Neural cell (in vitro differentiated cells): ENCODE measurements around the gene UBL4A. TPM values are rescaled to one million over a fixed set of nuclear protein-coding genes. Genes with fewer than 3 reads are reported as not detected.

ENCODE experiments used
- H2AFZ ChIP-seq: fragments of 200-600, 300-800 bp; sonication (generic), shearing (Covaris generic); 2 replicates; pipeline ENCODE4 v1.6.0; 2014; ENCODE audit warnings: low read depth, mild to moderate bottlenecking, antibody characterized with exemption, low read length, moderate library complexity
- H3F3A ChIP-seq: fragments of 200-600 bp; shearing (Covaris generic); 2 replicates; pipeline ENCODE4 v1.6.1; 2016; ENCODE audit warnings: mild to moderate bottlenecking, moderate library complexity, mixed read lengths, antibody characterized with exemption, low read length; ENCODE audit not compliant: insufficient read depth, poor library complexity, severe bottlenecking
- H3K27ac ChIP-seq: fragments of 200-600, 300-800 bp; sonication (generic), shearing (Covaris generic); 2 replicates; pipeline ENCODE4 v1.5.1; 2014; ENCODE audit warnings: mild to moderate bottlenecking, low read length, moderate library complexity
- H3K27me3 ChIP-seq: fragments of 300-800, 200-600 bp; sonication (generic), shearing (Covaris generic); 2 replicates; pipeline ENCODE4 v1.6.0; 2014; ENCODE audit warnings: mild to moderate bottlenecking, low read depth, low read length, moderate library complexity; ENCODE audit not compliant: insufficient read depth
- H3K36me3 ChIP-seq: fragments of 300-800, 200-600 bp; sonication (generic), shearing (Covaris generic); 2 replicates; pipeline ENCODE4 v1.5.1; 2014; ENCODE audit warnings: mild to moderate bottlenecking, antibody characterized with exemption, low read length, moderate library complexity; ENCODE audit not compliant: insufficient read depth
- H3K4me2 ChIP-seq: fragments of 300-800, 200-600 bp; sonication (generic), shearing (Covaris generic); 2 replicates; pipeline ENCODE4 v1.6.0; 2014; ENCODE audit warnings: mild to moderate bottlenecking, low read length
- H3K4me3 ChIP-seq: fragments of 300-800, 200-600 bp; sonication (generic), shearing (Covaris generic); 2 replicates; pipeline ENCODE4 v1.5.1; 2014; ENCODE audit warnings: mild to moderate bottlenecking, low read length, moderate library complexity
- H3K79me2 ChIP-seq: fragments of 200-600 bp; shearing (Covaris generic); replicated peaks from 2 replicates; pipeline ENCODE4 v1.6.0; 2014; ENCODE audit warnings: mild to moderate bottlenecking, low read length, moderate library complexity; ENCODE audit not compliant: insufficient read depth
- H3K9ac ChIP-seq: fragments of 300-800, 200-600 bp; sonication (generic), shearing (Covaris generic); 2 replicates; pipeline ENCODE4 v1.6.1; 2016; ENCODE audit warnings: mild to moderate bottlenecking, low read length, mixed read lengths
- H3K9me2 ChIP-seq: fragments of 200-600 bp; shearing (Covaris generic); 2 replicates; pipeline ENCODE4 v1.6.1; 2016; ENCODE audit warnings: mild to moderate bottlenecking, low read length, mixed read lengths; ENCODE audit not compliant: insufficient read depth
- H3K9me3 ChIP-seq: fragments of 200-600, 300-800 bp; sonication (generic), shearing (Covaris generic); 2 replicates; pipeline ENCODE4 v1.6.1; 2016; ENCODE audit warnings: mild to moderate bottlenecking, mixed run types, low read length, moderate library complexity, mixed read lengths
- H4K20me1 ChIP-seq: fragments of 200-600 bp; shearing (Covaris generic); 2 replicates; pipeline ENCODE4 v1.6.1; 2016; ENCODE audit warnings: mild to moderate bottlenecking, mixed run types; ENCODE audit not compliant: insufficient read depth
- EP300 ChIP-seq: fragments of 450-650 bp; conservative IDR thresholded peaks from 2 replicates; pipeline ENCODE4 v1.6.1; 2014; ENCODE audit warnings: antibody characterized with exemption, mild to moderate bottlenecking, moderate library complexity; ENCODE audit not compliant: poor library complexity, severe bottlenecking
- EZH2 ChIP-seq: fragments of 200-600, 300-800 bp; shearing (Covaris generic), sonication (generic); IDR thresholded peaks from 2 replicates; pipeline ENCODE4 v1.6.1; 2014; ENCODE audit warnings: antibody characterized with exemption, low read length, borderline replicate concordance, mild to moderate bottlenecking; ENCODE audit not compliant: insufficient read depth, poor library complexity, severe bottlenecking
- MXI1 ChIP-seq: fragments of 450-650 bp; conservative IDR thresholded peaks from 2 replicates; pipeline ENCODE4 v1.6.1; 2014; ENCODE audit warnings: antibody characterized with exemption, mild to moderate bottlenecking; ENCODE audit not compliant: poor library complexity, severe bottlenecking
- POLR2AphosphoS5 ChIP-seq: IDR thresholded peaks from 2 replicates; pipeline ENCODE4 v1.6.1; 2012
- RAD21 ChIP-seq: fragments of 450-650 bp; conservative IDR thresholded peaks from 2 replicates; pipeline ENCODE4 v1.6.1; 2014; ENCODE audit warnings: antibody characterized with exemption, mild to moderate bottlenecking, moderate library complexity
- SMC3 ChIP-seq: fragments of 450-650 bp; conservative IDR thresholded peaks from 2 replicates; pipeline ENCODE4 v1.6.1; 2014; ENCODE audit warnings: antibody characterized with exemption, mild to moderate bottlenecking, moderate library complexity; ENCODE audit not compliant: poor library complexity
- TAF1 ChIP-seq: IDR thresholded peaks from 2 replicates; pipeline ENCODE4 v1.6.1; 2012; ENCODE audit warnings: low read depth
- polyA minus RNA-seq: library from RNA; depleted of rRNA, polyadenylated mRNA; stranded (reverse); fragments of >200 nt; gene quantifications from 2 replicates; pipeline ENCODE4 v1.2.3, GENCODE V29; 2014
- polyA plus RNA-seq: library from polyadenylated mRNA; depleted of rRNA; stranded (reverse); fragments of >200 nt; gene quantifications from 2 replicates; pipeline ENCODE4 v1.2.3, GENCODE V29; 2014
- TF ChIP-seq, protein P1 (sequence below): IDR thresholded peaks from 2 replicates; pipeline ENCODE4 v1.6.1; 2012; ENCODE audit warnings: borderline replicate concordance
- TF ChIP-seq, protein P2 (sequence below): fragments of 450-650 bp; IDR thresholded peaks from 2 replicates; pipeline ENCODE4 v1.5.1; 2014; ENCODE audit warnings: antibody characterized with exemption, mild to moderate bottlenecking, moderate library complexity; ENCODE audit not compliant: poor library complexity, severe bottlenecking

UBL4A gene
- polyA plus RNA-seq (28.5 and 32.2 TPM in 2 replicates), polyA minus RNA-seq (23.9 and 29.2 TPM in 2 replicates)

DNA sequence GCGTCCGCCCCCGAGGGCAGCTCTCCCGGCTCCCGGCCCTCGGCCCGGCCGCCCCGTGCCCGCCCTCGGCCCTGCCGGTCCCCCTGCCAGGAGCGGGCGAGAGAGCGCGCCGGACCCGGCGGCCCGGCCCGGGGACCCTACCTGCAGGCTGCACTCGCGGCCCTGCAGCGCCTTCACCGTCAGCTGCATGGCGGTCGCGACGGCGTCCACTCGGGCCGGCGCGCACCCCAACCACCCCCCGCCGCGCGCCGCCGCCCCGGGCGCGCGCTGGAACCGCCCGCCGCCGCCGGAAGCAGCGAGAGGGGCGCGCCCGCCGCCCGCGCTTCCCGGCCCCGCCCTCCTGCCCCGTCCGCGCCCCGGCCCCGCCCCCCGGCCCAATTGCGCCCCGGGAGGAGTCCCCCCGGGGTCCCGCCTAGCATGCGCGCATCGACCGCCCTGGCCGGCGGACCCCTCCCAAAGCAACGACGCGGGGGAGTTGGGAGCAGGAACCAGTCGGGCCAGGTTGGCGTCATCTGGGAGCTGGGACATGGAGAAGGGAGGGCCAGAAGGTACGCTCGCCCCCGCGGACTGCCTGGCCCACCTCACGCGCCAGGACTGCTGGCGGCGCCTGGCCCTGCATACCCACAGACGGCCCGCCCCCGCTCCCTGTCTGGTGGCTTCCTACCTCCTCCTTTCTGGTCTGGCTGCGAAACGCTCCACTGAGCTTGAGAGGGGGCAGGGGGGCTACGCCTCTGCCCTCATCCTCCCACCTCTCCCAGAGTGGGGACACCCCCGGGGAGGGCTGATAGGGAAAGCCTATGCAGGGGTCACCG is at the start of gene UBL4A:
UBL4A (minus strand) TSS at position 220 of the 812 bp plus-strand sequence; CDS start at position 189, 31 bp downstream.
- Histone ChIP-seq H3K9me2 (no peaks in the 10 kb centered on the region), H4K20me1 (no peaks in the 10 kb centered on the region), H2AFZ (no peak within 1 kb of the TSS), H3K27me3 (no peaks in the 10 kb centered on the region), H3K4me3 (peak within 1 kb of the TSS; percentile 63), H3K4me2 (no peak within 1 kb of the TSS), H3K27ac (no peak within 1 kb of the TSS), H3K79me2 (no peaks in the 10 kb centered on the region), H3K9me3 (no peaks in the 10 kb centered on the region), H3F3A (no peaks in the 10 kb centered on the region), H3K9ac (peak within 1 kb of the TSS; percentile 57), H3K36me3 (no peaks in the 10 kb centered on the region)
- TF ChIP-seq, protein P1, sequence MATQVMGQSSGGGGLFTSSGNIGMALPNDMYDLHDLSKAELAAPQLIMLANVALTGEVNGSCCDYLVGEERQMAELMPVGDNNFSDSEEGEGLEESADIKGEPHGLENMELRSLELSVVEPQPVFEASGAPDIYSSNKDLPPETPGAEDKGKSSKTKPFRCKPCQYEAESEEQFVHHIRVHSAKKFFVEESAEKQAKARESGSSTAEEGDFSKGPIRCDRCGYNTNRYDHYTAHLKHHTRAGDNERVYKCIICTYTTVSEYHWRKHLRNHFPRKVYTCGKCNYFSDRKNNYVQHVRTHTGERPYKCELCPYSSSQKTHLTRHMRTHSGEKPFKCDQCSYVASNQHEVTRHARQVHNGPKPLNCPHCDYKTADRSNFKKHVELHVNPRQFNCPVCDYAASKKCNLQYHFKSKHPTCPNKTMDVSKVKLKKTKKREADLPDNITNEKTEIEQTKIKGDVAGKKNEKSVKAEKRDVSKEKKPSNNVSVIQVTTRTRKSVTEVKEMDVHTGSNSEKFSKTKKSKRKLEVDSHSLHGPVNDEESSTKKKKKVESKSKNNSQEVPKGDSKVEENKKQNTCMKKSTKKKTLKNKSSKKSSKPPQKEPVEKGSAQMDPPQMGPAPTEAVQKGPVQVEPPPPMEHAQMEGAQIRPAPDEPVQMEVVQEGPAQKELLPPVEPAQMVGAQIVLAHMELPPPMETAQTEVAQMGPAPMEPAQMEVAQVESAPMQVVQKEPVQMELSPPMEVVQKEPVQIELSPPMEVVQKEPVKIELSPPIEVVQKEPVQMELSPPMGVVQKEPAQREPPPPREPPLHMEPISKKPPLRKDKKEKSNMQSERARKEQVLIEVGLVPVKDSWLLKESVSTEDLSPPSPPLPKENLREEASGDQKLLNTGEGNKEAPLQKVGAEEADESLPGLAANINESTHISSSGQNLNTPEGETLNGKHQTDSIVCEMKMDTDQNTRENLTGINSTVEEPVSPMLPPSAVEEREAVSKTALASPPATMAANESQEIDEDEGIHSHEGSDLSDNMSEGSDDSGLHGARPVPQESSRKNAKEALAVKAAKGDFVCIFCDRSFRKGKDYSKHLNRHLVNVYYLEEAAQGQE: no peak
- no peak for TF ChIP-seq EZH2

DNA sequence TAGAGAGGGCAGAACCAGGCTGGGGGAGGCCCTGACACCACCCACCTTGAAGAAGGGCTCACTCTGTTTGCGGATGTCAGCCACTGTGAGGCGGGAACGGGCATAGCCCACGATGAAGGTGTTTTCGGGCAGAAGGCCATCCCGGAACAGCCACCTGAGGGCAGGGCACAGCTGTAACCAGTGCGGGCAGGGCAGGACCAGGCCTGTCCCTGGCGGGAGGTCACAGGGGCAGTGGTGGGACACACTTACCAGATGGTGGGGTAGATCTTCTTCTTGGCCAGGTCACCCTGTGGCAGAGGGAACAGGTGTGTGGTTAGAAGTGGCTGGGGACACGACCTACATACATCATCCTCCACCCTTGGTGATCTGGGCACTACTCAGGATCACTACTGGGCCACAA is 49.5 kb upstream of the UBL4A start:
- no peak overlapping the region for H3K4me3 ChIP-seq
- no peaks in the 10 kb centered on the region for H3K79me2 ChIP-seq
- H3K9ac ChIP-seq: no peak overlapping the region
- H3K9me3 ChIP-seq: no peaks in the 10 kb centered on the region
- H3K9me2 ChIP-seq: no peaks in the 10 kb centered on the region
- no peaks in the 10 kb centered on the region for H3F3A ChIP-seq
- no peak for TF ChIP-seq EP300
- TF ChIP-seq MXI1: no peak
- no peak for TF ChIP-seq POLR2AphosphoS5
- TF ChIP-seq, protein P1: no peak
- no peak for TF ChIP-seq TAF1
- no peak for TF ChIP-seq RAD21
- no peak for TF ChIP-seq EZH2
- TF ChIP-seq SMC3: no peak
- TF ChIP-seq, protein P2, sequence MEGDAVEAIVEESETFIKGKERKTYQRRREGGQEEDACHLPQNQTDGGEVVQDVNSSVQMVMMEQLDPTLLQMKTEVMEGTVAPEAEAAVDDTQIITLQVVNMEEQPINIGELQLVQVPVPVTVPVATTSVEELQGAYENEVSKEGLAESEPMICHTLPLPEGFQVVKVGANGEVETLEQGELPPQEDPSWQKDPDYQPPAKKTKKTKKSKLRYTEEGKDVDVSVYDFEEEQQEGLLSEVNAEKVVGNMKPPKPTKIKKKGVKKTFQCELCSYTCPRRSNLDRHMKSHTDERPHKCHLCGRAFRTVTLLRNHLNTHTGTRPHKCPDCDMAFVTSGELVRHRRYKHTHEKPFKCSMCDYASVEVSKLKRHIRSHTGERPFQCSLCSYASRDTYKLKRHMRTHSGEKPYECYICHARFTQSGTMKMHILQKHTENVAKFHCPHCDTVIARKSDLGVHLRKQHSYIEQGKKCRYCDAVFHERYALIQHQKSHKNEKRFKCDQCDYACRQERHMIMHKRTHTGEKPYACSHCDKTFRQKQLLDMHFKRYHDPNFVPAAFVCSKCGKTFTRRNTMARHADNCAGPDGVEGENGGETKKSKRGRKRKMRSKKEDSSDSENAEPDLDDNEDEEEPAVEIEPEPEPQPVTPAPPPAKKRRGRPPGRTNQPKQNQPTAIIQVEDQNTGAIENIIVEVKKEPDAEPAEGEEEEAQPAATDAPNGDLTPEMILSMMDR: no peak
- H3K27ac ChIP-seq: no peak overlapping the region
- H4K20me1 ChIP-seq: no peaks in the 10 kb centered on the region
- H3K4me2 ChIP-seq: no peak overlapping the region
- H3K36me3 ChIP-seq: no peaks in the 10 kb centered on the region
- H3K27me3 ChIP-seq: no peaks in the 10 kb centered on the region
- H2AFZ ChIP-seq: no peak overlapping the region
